Neural cell (in vitro differentiated cells): ENCODE results near the gene KCNG3. TPM values are rescaled to one million over a fixed set of nuclear protein-coding genes. Genes with fewer than 3 reads are reported as not detected.

Experiments
- H2AFZ ChIP-seq: fragments of 200-600, 300-800 bp; sonication (generic), shearing (Covaris generic); 2 replicates; pipeline ENCODE4 v1.6.0; 2014; ENCODE audit warnings: low read depth, mild to moderate bottlenecking, antibody characterized with exemption, low read length, moderate library complexity
- H3F3A ChIP-seq: fragments of 200-600 bp; shearing (Covaris generic); 2 replicates; pipeline ENCODE4 v1.6.1; 2016; ENCODE audit warnings: mild to moderate bottlenecking, moderate library complexity, mixed read lengths, antibody characterized with exemption, low read length; ENCODE audit not compliant: insufficient read depth, poor library complexity, severe bottlenecking
- H3K27ac ChIP-seq: fragments of 200-600, 300-800 bp; sonication (generic), shearing (Covaris generic); 2 replicates; pipeline ENCODE4 v1.5.1; 2014; ENCODE audit warnings: mild to moderate bottlenecking, low read length, moderate library complexity
- H3K27me3 ChIP-seq: fragments of 300-800, 200-600 bp; sonication (generic), shearing (Covaris generic); 2 replicates; pipeline ENCODE4 v1.6.0; 2014; ENCODE audit warnings: mild to moderate bottlenecking, low read depth, low read length, moderate library complexity; ENCODE audit not compliant: insufficient read depth
- H3K36me3 ChIP-seq: fragments of 300-800, 200-600 bp; sonication (generic), shearing (Covaris generic); 2 replicates; pipeline ENCODE4 v1.5.1; 2014; ENCODE audit warnings: mild to moderate bottlenecking, antibody characterized with exemption, low read length, moderate library complexity; ENCODE audit not compliant: insufficient read depth
- H3K4me2 ChIP-seq: fragments of 300-800, 200-600 bp; sonication (generic), shearing (Covaris generic); 2 replicates; pipeline ENCODE4 v1.6.0; 2014; ENCODE audit warnings: mild to moderate bottlenecking, low read length
- H3K4me3 ChIP-seq: fragments of 300-800, 200-600 bp; sonication (generic), shearing (Covaris generic); 2 replicates; pipeline ENCODE4 v1.5.1; 2014; ENCODE audit warnings: mild to moderate bottlenecking, low read length, moderate library complexity
- H3K79me2 ChIP-seq: fragments of 200-600 bp; shearing (Covaris generic); replicated peaks from 2 replicates; pipeline ENCODE4 v1.6.0; 2014; ENCODE audit warnings: mild to moderate bottlenecking, low read length, moderate library complexity; ENCODE audit not compliant: insufficient read depth
- H3K9ac ChIP-seq: fragments of 300-800, 200-600 bp; sonication (generic), shearing (Covaris generic); 2 replicates; pipeline ENCODE4 v1.6.1; 2016; ENCODE audit warnings: mild to moderate bottlenecking, low read length, mixed read lengths
- H3K9me2 ChIP-seq: fragments of 200-600 bp; shearing (Covaris generic); 2 replicates; pipeline ENCODE4 v1.6.1; 2016; ENCODE audit warnings: mild to moderate bottlenecking, low read length, mixed read lengths; ENCODE audit not compliant: insufficient read depth
- H3K9me3 ChIP-seq: fragments of 200-600, 300-800 bp; sonication (generic), shearing (Covaris generic); 2 replicates; pipeline ENCODE4 v1.6.1; 2016; ENCODE audit warnings: mild to moderate bottlenecking, mixed run types, low read length, moderate library complexity, mixed read lengths
- H4K20me1 ChIP-seq: fragments of 200-600 bp; shearing (Covaris generic); 2 replicates; pipeline ENCODE4 v1.6.1; 2016; ENCODE audit warnings: mild to moderate bottlenecking, mixed run types; ENCODE audit not compliant: insufficient read depth
- EP300 ChIP-seq: fragments of 450-650 bp; conservative IDR thresholded peaks from 2 replicates; pipeline ENCODE4 v1.6.1; 2014; ENCODE audit warnings: antibody characterized with exemption, mild to moderate bottlenecking, moderate library complexity; ENCODE audit not compliant: poor library complexity, severe bottlenecking
- EZH2 ChIP-seq: fragments of 200-600, 300-800 bp; shearing (Covaris generic), sonication (generic); IDR thresholded peaks from 2 replicates; pipeline ENCODE4 v1.6.1; 2014; ENCODE audit warnings: antibody characterized with exemption, low read length, borderline replicate concordance, mild to moderate bottlenecking; ENCODE audit not compliant: insufficient read depth, poor library complexity, severe bottlenecking
- MXI1 ChIP-seq: fragments of 450-650 bp; conservative IDR thresholded peaks from 2 replicates; pipeline ENCODE4 v1.6.1; 2014; ENCODE audit warnings: antibody characterized with exemption, mild to moderate bottlenecking; ENCODE audit not compliant: poor library complexity, severe bottlenecking
- RAD21 ChIP-seq: fragments of 450-650 bp; conservative IDR thresholded peaks from 2 replicates; pipeline ENCODE4 v1.6.1; 2014; ENCODE audit warnings: antibody characterized with exemption, mild to moderate bottlenecking, moderate library complexity
- TAF1 ChIP-seq: IDR thresholded peaks from 2 replicates; pipeline ENCODE4 v1.6.1; 2012; ENCODE audit warnings: low read depth
- polyA plus RNA-seq: library from polyadenylated mRNA; depleted of rRNA; stranded (reverse); fragments of >200 nt; gene quantifications from 2 replicates; pipeline ENCODE4 v1.2.3, GENCODE V29; 2014
- TF ChIP-seq, protein P1 (sequence below): IDR thresholded peaks from 2 replicates; pipeline ENCODE4 v1.6.1; 2012; ENCODE audit warnings: borderline replicate concordance

KCNG3 gene
- polyA plus RNA-seq, 1 donor from 2014 or later = 0.74 TPM

DNA sequence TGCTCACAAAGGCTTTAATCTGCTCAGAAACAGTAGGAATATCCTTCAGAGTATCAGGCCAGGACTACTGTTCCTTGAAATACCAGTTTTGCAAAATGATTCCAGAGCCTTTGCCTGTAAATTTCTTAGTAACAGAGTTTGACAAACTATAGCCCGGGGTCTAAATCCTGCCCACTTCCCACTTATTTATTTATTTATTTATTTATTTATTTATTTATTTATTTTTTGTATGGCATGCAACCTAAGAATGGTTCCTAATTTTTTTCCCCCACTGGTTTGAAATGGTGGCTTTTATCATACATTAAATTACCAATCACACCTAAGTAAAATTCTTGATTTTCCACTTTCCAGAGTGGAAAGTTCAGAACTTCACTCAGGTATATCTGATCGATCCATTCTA is 45.6 kb downstream of the KCNG3 start:
- H3K27ac ChIP-seq = no peak overlapping the region
- H3K9me3 ChIP-seq = no peaks in the 10 kb centered on the region
- no peaks in the 10 kb centered on the region for H3K79me2 ChIP-seq
- no peaks in the 10 kb centered on the region for H3F3A ChIP-seq
- no peak overlapping the region for H3K9ac ChIP-seq
- H3K4me3 ChIP-seq = no peak overlapping the region
- no peaks in the 10 kb centered on the region for H3K27me3 ChIP-seq
- no peak overlapping the region for H2AFZ ChIP-seq
- H3K4me2 ChIP-seq = no peak overlapping the region
- TF ChIP-seq MXI1 (no peak), EZH2 (no peak), EP300 (no peak), TAF1 (no peak), RAD21 (no peak)
- H4K20me1 ChIP-seq = no peaks in the 10 kb centered on the region
- no peaks in the 10 kb centered on the region for H3K36me3 ChIP-seq
- H3K9me2 ChIP-seq = no peaks in the 10 kb centered on the region

DNA sequence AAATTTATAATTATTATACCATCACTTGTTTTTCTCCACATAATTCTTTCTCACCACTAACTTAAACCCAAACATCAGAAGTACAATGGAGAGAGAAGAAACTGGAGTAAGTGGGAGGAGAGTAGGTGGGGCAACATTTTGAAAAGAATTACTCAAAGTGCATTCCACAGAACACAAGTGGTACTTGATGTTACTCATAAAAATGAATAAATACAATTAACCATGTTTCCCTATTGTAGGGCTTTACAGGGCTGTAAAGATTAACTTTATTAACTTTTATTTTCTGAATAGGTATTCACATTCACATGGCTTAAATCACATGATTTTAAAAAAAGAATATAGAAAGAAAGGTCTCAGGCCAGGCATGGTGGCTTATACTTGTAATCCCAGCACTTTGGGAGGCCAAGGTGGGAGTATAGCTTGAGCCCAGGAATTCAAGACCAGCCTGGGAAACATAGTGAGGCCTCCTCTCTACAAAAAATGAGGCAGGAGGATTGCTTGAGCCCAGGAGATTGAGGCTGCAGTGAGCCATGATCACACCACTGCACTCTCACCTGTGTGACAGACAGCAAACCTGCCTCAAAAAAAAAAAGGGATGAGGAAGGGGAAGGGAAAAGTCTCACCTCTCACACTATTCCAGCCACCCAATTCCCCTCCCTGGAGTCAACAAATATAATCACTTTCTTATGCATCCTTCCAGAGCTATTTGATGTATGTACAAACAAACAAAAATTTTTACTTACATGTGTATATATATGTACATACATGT is 47.1 kb downstream of the KCNG3 start:
- Histone ChIP-seq H3F3A (no peaks in the 10 kb centered on the region), H3K4me3 (no peak overlapping the region), H2AFZ (no peak overlapping the region), H3K79me2 (no peaks in the 10 kb centered on the region), H3K4me2 (no peak overlapping the region), H3K27me3 (no peaks in the 10 kb centered on the region), H3K9me2 (no peaks in the 10 kb centered on the region), H3K36me3 (no peaks in the 10 kb centered on the region), H3K9me3 (no peaks in the 10 kb centered on the region), H4K20me1 (no peaks in the 10 kb centered on the region), H3K27ac (no peak overlapping the region), H3K9ac (no peak overlapping the region)
- TF ChIP-seq MXI1 (no peak), TAF1 (no peak)

GRCh38 chr2:42443718-42444399 is 49.9 kb downstream of the KCNG3 start:
- Histone ChIP-seq H3K36me3 (no peaks in the 10 kb centered on the region), H4K20me1 (no peaks in the 10 kb centered on the region), H2AFZ (no peak overlapping the region), H3K4me3 (peak overlapping the region; percentile 20), H3K9me2 (no peaks in the 10 kb centered on the region), H3K79me2 (no peaks in the 10 kb centered on the region), H3K9ac (no peak overlapping the region), H3K9me3 (no peaks in the 10 kb centered on the region), H3K27me3 (no peaks in the 10 kb centered on the region), H3K27ac (peak overlapping the region; percentile 18), H3F3A (no peaks in the 10 kb centered on the region), H3K4me2 (no peak overlapping the region)
- TF ChIP-seq RAD21 = no peak
- TF ChIP-seq, protein P1, sequence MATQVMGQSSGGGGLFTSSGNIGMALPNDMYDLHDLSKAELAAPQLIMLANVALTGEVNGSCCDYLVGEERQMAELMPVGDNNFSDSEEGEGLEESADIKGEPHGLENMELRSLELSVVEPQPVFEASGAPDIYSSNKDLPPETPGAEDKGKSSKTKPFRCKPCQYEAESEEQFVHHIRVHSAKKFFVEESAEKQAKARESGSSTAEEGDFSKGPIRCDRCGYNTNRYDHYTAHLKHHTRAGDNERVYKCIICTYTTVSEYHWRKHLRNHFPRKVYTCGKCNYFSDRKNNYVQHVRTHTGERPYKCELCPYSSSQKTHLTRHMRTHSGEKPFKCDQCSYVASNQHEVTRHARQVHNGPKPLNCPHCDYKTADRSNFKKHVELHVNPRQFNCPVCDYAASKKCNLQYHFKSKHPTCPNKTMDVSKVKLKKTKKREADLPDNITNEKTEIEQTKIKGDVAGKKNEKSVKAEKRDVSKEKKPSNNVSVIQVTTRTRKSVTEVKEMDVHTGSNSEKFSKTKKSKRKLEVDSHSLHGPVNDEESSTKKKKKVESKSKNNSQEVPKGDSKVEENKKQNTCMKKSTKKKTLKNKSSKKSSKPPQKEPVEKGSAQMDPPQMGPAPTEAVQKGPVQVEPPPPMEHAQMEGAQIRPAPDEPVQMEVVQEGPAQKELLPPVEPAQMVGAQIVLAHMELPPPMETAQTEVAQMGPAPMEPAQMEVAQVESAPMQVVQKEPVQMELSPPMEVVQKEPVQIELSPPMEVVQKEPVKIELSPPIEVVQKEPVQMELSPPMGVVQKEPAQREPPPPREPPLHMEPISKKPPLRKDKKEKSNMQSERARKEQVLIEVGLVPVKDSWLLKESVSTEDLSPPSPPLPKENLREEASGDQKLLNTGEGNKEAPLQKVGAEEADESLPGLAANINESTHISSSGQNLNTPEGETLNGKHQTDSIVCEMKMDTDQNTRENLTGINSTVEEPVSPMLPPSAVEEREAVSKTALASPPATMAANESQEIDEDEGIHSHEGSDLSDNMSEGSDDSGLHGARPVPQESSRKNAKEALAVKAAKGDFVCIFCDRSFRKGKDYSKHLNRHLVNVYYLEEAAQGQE = peak; percentile 35
